HTR-8/SVneo (cell line): Measurements from ENCODE around the gene ZP3.
"Not testable (repeated sequence)": the region's sequence is repeated elsewhere in the genome, so short reads cannot be mapped to it uniquely, and the experiment has no call there.

Experiments used
- DNase-seq: peaks from one replicate; pipeline ENCODE4 v3.0.0; 2011; ENCODE audit warnings: low spot score, mixed read lengths; ENCODE audit not compliant: insufficient read length
- FAIRE-seq: peaks from 2 replicates; lab custom pipeline; 2011; peaks lifted over from hg19 to GRCh38; lab: Jason Lieb, UNC

Gene ZP3

GRCh38 chr7:76439120-76439888 is 14.6 kb downstream of the ZP3 start:
- FAIRE-seq, result not testable (repeated sequence)

GRCh38 chr7:76440404-76440803 is 15.7 kb downstream of the ZP3 start:
- not testable (repeated sequence) for DNase-seq, FAIRE-seq

More at GRCh38 chr7:76439120-76439888, 14.6 kb downstream of the ZP3 start:
- DNase-seq, result not testable (repeated sequence)

GRCh38 chr7:76441792-76442191 is 17.0 kb downstream of the ZP3 start:
- DNase-seq, FAIRE-seq: not testable (repeated sequence)

- FAIRE-seq, DNase-seq: not testable (repeated sequence)
Observed at GRCh38 chr7:76442664-76443446, 18.1 kb downstream of the ZP3 start.

- not testable (repeated sequence) for FAIRE-seq, DNase-seq
Observed at GRCh38 chr7:76443846-76444245, 19.1 kb downstream of the ZP3 start.

GRCh38 chr7:76445577-76446008 is 20.8 kb downstream of the ZP3 start:
- not testable (repeated sequence) for DNase-seq
- FAIRE-seq, result peak; percentile 55

GRCh38 chr7:76457017-76457416 is 32.3 kb downstream of the ZP3 start:
- DNase-seq, FAIRE-seq: not testable (repeated sequence)

GRCh38 chr7:76458504-76458903 is 33.8 kb downstream of the ZP3 start:
- FAIRE-seq, DNase-seq: not testable (repeated sequence)

GRCh38 chr7:76460767-76461166 is 36.0 kb downstream of the ZP3 start:
- not testable (repeated sequence) for FAIRE-seq, DNase-seq

GRCh38 chr7:76461464-76462101 is 36.8 kb downstream of the ZP3 start, which contains the start of gene DTX2:
TSS of gene DTX2 (plus strand) at chr7:76461709. CDS start at chr7:76480510, 18,801 bp downstream.
- DNase-seq, FAIRE-seq: not testable (repeated sequence)

- not testable (repeated sequence) for DNase-seq, FAIRE-seq
Observed at GRCh38 chr7:76462271-76462882, 37.6 kb downstream of the ZP3 start.

GRCh38 chr7:76464959-76465358 is 40.2 kb downstream of the ZP3 start:
- DNase-seq, FAIRE-seq: not testable (repeated sequence)

- FAIRE-seq, DNase-seq: not testable (repeated sequence)
Observed at GRCh38 chr7:76465950-76466349, 41.2 kb downstream of the ZP3 start.

GRCh38 chr7:76467743-76468404 is 43.1 kb downstream of the ZP3 start:
- DNase-seq, FAIRE-seq: not testable (repeated sequence)

- DNase-seq, FAIRE-seq: not testable (repeated sequence)
Observed at GRCh38 chr7:76471556-76472221, 46.9 kb downstream of the ZP3 start.

GRCh38 chr7:76473097-76473496 is 48.3 kb downstream of the ZP3 start:
- not testable (repeated sequence) for FAIRE-seq, DNase-seq

- not testable (repeated sequence) for FAIRE-seq, DNase-seq
Observed at GRCh38 chr7:76476280-76476679, 51.5 kb downstream of the ZP3 start.

GRCh38 chr7:76476742-76477474 is 52.2 kb downstream of the ZP3 start:
- not testable (repeated sequence) for DNase-seq, FAIRE-seq
